CD8-positive, alpha-beta memory T cell (primary cell): ENCODE measurements around the gene MAPK11. TPM values are rescaled to one million over a fixed set of nuclear protein-coding genes. Genes with fewer than 3 reads are reported as not detected.

Experiments used
- CTCF ChIA-PET: fragments of 350-600 bp; sonication (Branson Sonifier 250); formaldehyde crosslinking; loops from one replicate; lab custom pipeline; 2021; ENCODE audit warnings: antibody characterized with exemption; lab: Charles Lee
- POLR2A ChIA-PET: fragments of 350-600 bp; sonication (Branson Sonifier 250); formaldehyde crosslinking; loops from one replicate; lab custom pipeline; 2021; ENCODE audit warnings: antibody characterized with exemption; lab: Charles Lee
- DNase-seq, 5 donors: peaks; one replicate each; pipeline versions ENCODE4 v3.0.0 to v3.0.0-alpha.2; 2020 to 2022; ENCODE audit warnings: mixed read lengths in 1 of 5
- H3K27ac ChIP-seq: one replicate; pipeline ENCODE4 v1.7.0; 2013; ENCODE audit warnings: low read depth, mild to moderate bottlenecking, low read length, moderate library complexity
- H3K27me3 ChIP-seq: 2 replicates; pipeline ENCODE4 v1.7.0; 2013; ENCODE audit warnings: low read length, mild to moderate bottlenecking; ENCODE audit not compliant: insufficient read depth, poor library complexity, severe bottlenecking
- H3K36me3 ChIP-seq: 2 replicates; pipeline ENCODE4 v1.7.0; 2013; ENCODE audit warnings: mild to moderate bottlenecking, low read length, moderate library complexity; ENCODE audit not compliant: insufficient read depth
- H3K4me1 ChIP-seq: 2 replicates; pipeline ENCODE4 v1.7.0; 2013; ENCODE audit warnings: mild to moderate bottlenecking, low read length, moderate library complexity; ENCODE audit not compliant: insufficient read depth
- H3K4me3 ChIP-seq: 2 replicates; pipeline ENCODE4 v1.7.0; 2013; ENCODE audit warnings: mild to moderate bottlenecking, low read length
- H3K9me3 ChIP-seq: 2 replicates; pipeline ENCODE4 v1.7.0; 2013; ENCODE audit warnings: mild to moderate bottlenecking, low read length
- H3K27ac Mint-ChIP-seq, 8 donors: one replicate each; pipeline ENCODE4 v1.8.0; 2020 to 2021; ENCODE audit warnings: mixed read lengths in 8 of 8, mild to moderate bottlenecking in 6 of 8, inconsistent platforms in 3 of 8, moderate library complexity in 3 of 8
- H3K27me3 Mint-ChIP-seq, 2 donors: one replicate each; pipeline ENCODE4 v1.8.0; 2020 to 2021; ENCODE audit warnings: mixed read lengths in 2 of 2, mild to moderate bottlenecking in 1 of 2, moderate library complexity in 1 of 2
- H3K36me3 Mint-ChIP-seq, 3 donors: one replicate each; pipeline ENCODE4 v1.8.0; 2020 to 2021; ENCODE audit warnings: mixed read lengths in 3 of 3, inconsistent platforms in 1 of 3, mild to moderate bottlenecking in 1 of 3
- H3K4me1 Mint-ChIP-seq, 3 donors: one replicate each; pipeline ENCODE4 v1.8.0; 2020 to 2021; ENCODE audit warnings: mixed read lengths in 3 of 3, inconsistent platforms in 1 of 3, mild to moderate bottlenecking in 1 of 3
- H3K4me3 Mint-ChIP-seq, 7 donors: one replicate each; pipeline ENCODE4 v1.8.0; 2020 to 2021; ENCODE audit warnings: mixed read lengths in 7 of 7, mild to moderate bottlenecking in 6 of 7, moderate library complexity in 4 of 7, inconsistent platforms in 2 of 7
- H3K9me3 Mint-ChIP-seq, 5 donors: one replicate each; pipeline ENCODE4 v1.8.0; 2020 to 2022; ENCODE audit warnings: mixed read lengths in 5 of 5, mild to moderate bottlenecking in 3 of 5, moderate library complexity in 2 of 5, inconsistent platforms in 1 of 5
- polyA plus RNA-seq: library from polyadenylated mRNA; unstranded; fragments of 300-500 nt; fragmentation: Illumina TruSeq; gene quantifications from one replicate; pipeline ENCODE4 v1.2.3, GENCODE V29; 2021
- total RNA-seq, 2 experiments: library from RNA; stranded (reverse); gene quantifications; one replicate each; pipeline ENCODE4 v1.2.3, GENCODE V29; 2021

Gene MAPK11
- total and polyA plus RNA-seq, 3 experiments from 2014 or later, result 0.28 to 13.2 (median 12.8) TPM

GRCh38 chr22:50286275-50286674 is 16.1 kb upstream of the MAPK11 start:
- no peaks in the 10 kb centered on the region for H3K9me3 ChIP-seq
- no peaks in the 10 kb centered on the region for H3K36me3 ChIP-seq
- Mint-ChIP-seq H3K27ac (no peak overlapping the region), H3K4me3 (no peak overlapping the region), H3K36me3 (no peaks in the 10 kb centered on the region), H3K4me1 (no peaks in the 10 kb centered on the region), H3K27me3 (peaks cover 0 to under 1% of the 10 kb centered on the region in 2 donors), H3K9me3 (no peaks in the 10 kb centered on the region)
- ChIA-PET POLR2A (no interaction called here), CTCF (no interaction called here)
- H3K4me1 ChIP-seq, result no peaks in the 10 kb centered on the region
- H3K27me3 ChIP-seq, result peaks cover 4% of the 10 kb centered on the region
- no peak overlapping the region for H3K27ac ChIP-seq
- no peak overlapping the region for H3K4me3 ChIP-seq
- no peak for DNase-seq

DNA sequence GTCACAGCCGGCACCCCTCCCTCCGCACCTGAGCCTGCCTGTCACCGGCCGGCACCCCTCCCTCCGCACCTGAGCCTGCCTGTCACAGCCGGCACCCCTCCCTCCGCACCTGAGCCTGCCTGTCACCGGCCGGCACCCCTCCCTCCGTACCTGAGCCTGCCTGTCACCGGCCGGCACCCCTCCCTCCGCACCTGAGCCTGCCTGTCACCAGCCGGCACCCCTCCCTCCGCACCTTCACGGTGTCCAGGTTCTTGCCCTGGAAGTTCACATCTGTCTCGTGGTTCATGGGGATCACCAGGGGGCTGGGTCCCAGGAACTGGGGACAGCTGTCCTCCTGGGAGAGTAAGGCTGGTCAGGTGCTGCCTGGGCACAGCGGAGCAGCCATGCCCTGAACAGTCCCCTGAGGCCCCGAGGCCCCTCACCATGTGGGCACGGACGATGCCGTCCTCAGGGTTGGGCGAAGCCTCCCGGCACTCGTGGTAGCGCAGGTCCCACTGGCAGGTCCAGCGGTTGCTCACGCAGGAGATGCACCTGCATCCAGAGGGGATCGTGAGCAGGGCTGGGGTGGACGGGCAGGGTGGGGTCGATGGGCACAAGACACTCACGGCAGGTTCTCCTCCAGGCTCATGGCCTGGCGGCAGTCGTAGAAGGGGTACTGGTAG is 15.5 kb upstream of the MAPK11 start:
- H3K4me1 Mint-ChIP-seq, result no peaks in the 10 kb centered on the region
- no peaks in the 10 kb centered on the region for H3K27me3 Mint-ChIP-seq
- H3K27ac Mint-ChIP-seq, result no peak overlapping the region
- H3K36me3 Mint-ChIP-seq, result no peaks in the 10 kb centered on the region
- no peak for DNase-seq
- no peak overlapping the region for H3K4me3 Mint-ChIP-seq
- no peaks in the 10 kb centered on the region for H3K9me3 ChIP-seq
- ChIA-PET POLR2A (no interaction called here), CTCF (no interaction called here)
- H3K27ac ChIP-seq, result no peak overlapping the region
- H3K4me1 ChIP-seq, result no peaks in the 10 kb centered on the region
- H3K36me3 ChIP-seq, result no peaks in the 10 kb centered on the region
- no peaks in the 10 kb centered on the region for H3K9me3 Mint-ChIP-seq
- no peaks in the 10 kb centered on the region for H3K27me3 ChIP-seq
- no peak overlapping the region for H3K4me3 ChIP-seq

DNA sequence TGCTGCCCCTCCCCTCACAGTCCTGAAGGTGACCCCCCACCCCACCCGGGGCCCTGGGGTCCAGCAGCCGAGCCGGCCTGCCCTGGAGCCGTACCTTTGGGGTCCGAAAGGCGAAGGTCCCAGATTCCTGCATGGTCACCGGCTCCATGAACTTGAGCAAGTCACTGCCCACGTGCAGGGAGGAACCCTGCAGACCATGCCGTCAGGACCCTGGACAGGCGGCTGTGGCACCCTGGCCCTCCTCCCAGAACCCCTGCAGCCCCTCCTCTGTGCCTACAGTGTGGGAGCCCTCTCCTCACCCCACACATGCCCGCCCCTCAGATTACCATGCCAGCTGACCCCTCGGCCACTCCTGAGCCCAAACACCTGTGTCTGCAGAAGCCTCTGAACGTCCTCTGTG is 14.3 kb upstream of the MAPK11 start:
- Mint-ChIP-seq H3K36me3 (no peaks in the 10 kb centered on the region), H3K9me3 (no peaks in the 10 kb centered on the region), H3K4me1 (no peaks in the 10 kb centered on the region), H3K27me3 (no peaks in the 10 kb centered on the region), H3K27ac (no peak overlapping the region), H3K4me3 (no peak overlapping the region)
- H3K36me3 ChIP-seq, result no peaks in the 10 kb centered on the region
- no peaks in the 10 kb centered on the region for H3K27me3 ChIP-seq
- no peaks in the 10 kb centered on the region for H3K9me3 ChIP-seq
- H3K4me3 ChIP-seq, result no peak overlapping the region
- ChIA-PET POLR2A (no interaction called here), CTCF (no interaction called here)
- H3K27ac ChIP-seq, result no peak overlapping the region
- no peaks in the 10 kb centered on the region for H3K4me1 ChIP-seq
- no peak for DNase-seq

DNA sequence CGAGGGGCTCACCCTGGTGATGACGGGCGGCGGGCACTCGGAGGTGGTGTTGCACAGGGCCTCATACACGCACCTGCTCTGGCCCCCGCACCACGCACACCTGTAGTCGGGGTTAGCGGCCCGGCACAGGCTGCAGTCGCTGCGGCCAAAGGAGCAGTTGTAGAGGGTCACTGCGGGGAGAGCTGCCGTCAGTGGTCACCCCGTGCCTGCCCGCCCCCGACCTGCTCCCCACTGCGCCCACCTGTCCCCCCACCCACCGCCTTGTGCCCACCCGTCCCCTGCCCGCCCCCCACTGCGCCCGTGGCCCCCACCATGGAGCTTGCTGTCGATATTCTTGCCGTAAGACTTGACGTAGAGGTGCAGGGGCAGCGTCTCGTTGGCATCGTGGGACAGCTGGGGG is 13.6 kb upstream of the MAPK11 start:
- Mint-ChIP-seq H3K36me3 (no peaks in the 10 kb centered on the region), H3K4me3 (no peak overlapping the region), H3K27me3 (no peaks in the 10 kb centered on the region), H3K4me1 (no peaks in the 10 kb centered on the region), H3K27ac (no peak overlapping the region), H3K9me3 (no peaks in the 10 kb centered on the region)
- no peak for DNase-seq
- Histone ChIP-seq H3K9me3 (no peaks in the 10 kb centered on the region), H3K36me3 (no peaks in the 10 kb centered on the region), H3K4me3 (no peak overlapping the region), H3K4me1 (no peaks in the 10 kb centered on the region), H3K27me3 (no peaks in the 10 kb centered on the region), H3K27ac (no peak overlapping the region)
- ChIA-PET CTCF (no interaction called here), POLR2A (no interaction called here)

- Mint-ChIP-seq H3K27ac (no peak overlapping the region), H3K4me1 (no peaks in the 10 kb centered on the region), H3K9me3 (no peaks in the 10 kb centered on the region), H3K36me3 (no peaks in the 10 kb centered on the region), H3K4me3 (no peak overlapping the region), H3K27me3 (no peaks in the 10 kb centered on the region)
- POLR2A ChIA-PET, result no interaction called here
- Histone ChIP-seq H3K36me3 (no peaks in the 10 kb centered on the region), H3K27me3 (no peaks in the 10 kb centered on the region), H3K9me3 (no peaks in the 10 kb centered on the region), H3K4me3 (no peak overlapping the region), H3K27ac (no peak overlapping the region), H3K4me1 (no peaks in the 10 kb centered on the region)
- DNase-seq, result no peak
- CTCF ChIA-PET, result no interaction called here
These were observed 12.4 kb upstream of the MAPK11 start for GRCh38 chr22:50282361-50283155.

GRCh38 chr22:50281957-50282356 is 11.8 kb upstream of the MAPK11 start:
- DNase-seq, result no peak
- Mint-ChIP-seq H3K27me3 (no peaks in the 10 kb centered on the region), H3K9me3 (no peaks in the 10 kb centered on the region), H3K36me3 (no peaks in the 10 kb centered on the region), H3K27ac (no peak overlapping the region), H3K4me3 (no peak overlapping the region), H3K4me1 (no peaks in the 10 kb centered on the region)
- no peak overlapping the region for H3K27ac ChIP-seq
- no peak overlapping the region for H3K4me3 ChIP-seq
- no peaks in the 10 kb centered on the region for H3K4me1 ChIP-seq
- ChIA-PET CTCF (no interaction called here), POLR2A (no interaction called here)
- no peaks in the 10 kb centered on the region for H3K9me3 ChIP-seq
- no peaks in the 10 kb centered on the region for H3K36me3 ChIP-seq
- H3K27me3 ChIP-seq, result no peaks in the 10 kb centered on the region

GRCh38 chr22:50281384-50281760 is 11.2 kb upstream of the MAPK11 start:
- no peak overlapping the region for H3K4me3 Mint-ChIP-seq
- H3K36me3 ChIP-seq, result no peaks in the 10 kb centered on the region
- no peak overlapping the region for H3K4me3 ChIP-seq
- H3K36me3 Mint-ChIP-seq, result no peaks in the 10 kb centered on the region
- no peaks in the 10 kb centered on the region for H3K9me3 Mint-ChIP-seq
- no peak overlapping the region for H3K27ac Mint-ChIP-seq
- POLR2A ChIA-PET, result no interaction called here
- H3K27me3 Mint-ChIP-seq, result no peaks in the 10 kb centered on the region
- no peaks in the 10 kb centered on the region for H3K4me1 ChIP-seq
- no peak for DNase-seq
- no peaks in the 10 kb centered on the region for H3K9me3 ChIP-seq
- CTCF ChIA-PET, result no interaction called here
- peaks cover 0 to 3% (median 2%) of the 10 kb centered on the region in 3 donors for H3K4me1 Mint-ChIP-seq
- H3K27ac ChIP-seq, result no peak overlapping the region
- H3K27me3 ChIP-seq, result no peaks in the 10 kb centered on the region

- Mint-ChIP-seq H3K4me3 (no peak overlapping the region), H3K9me3 (no peaks in the 10 kb centered on the region), H3K4me1 (peaks cover 0 to 3% (median 2%) of the 10 kb centered on the region in 3 donors), H3K36me3 (no peaks in the 10 kb centered on the region), H3K27me3 (no peaks in the 10 kb centered on the region), H3K27ac (no peak overlapping the region)
- no peak overlapping the region for H3K4me3 ChIP-seq
- no peaks in the 10 kb centered on the region for H3K9me3 ChIP-seq
- POLR2A ChIA-PET, result no interaction called here
- CTCF ChIA-PET, result no interaction called here
- no peak overlapping the region for H3K27ac ChIP-seq
- H3K4me1 ChIP-seq, result no peaks in the 10 kb centered on the region
- H3K27me3 ChIP-seq, result no peaks in the 10 kb centered on the region
- DNase-seq, result no peak
- no peaks in the 10 kb centered on the region for H3K36me3 ChIP-seq
These were observed 10.7 kb upstream of the MAPK11 start for GRCh38 chr22:50280708-50281383.
